IMR-90 (cell line): Measurements from ENCODE around the gene UNC13A. TPM values are rescaled to one million over a fixed set of nuclear protein-coding genes. Genes with fewer than 3 reads are reported as not detected.

Experiments used
- ATAC-seq: fragments of 200-7000 bp; cut with Tn5 transposase; 2 replicates; pipeline ENCODE4 v1.9.1; 2020; ENCODE audit warnings: low read depth, mild to moderate bottlenecking, moderate library complexity
- BruUV-seq: library from RNA; stranded (reverse); fragments of 400-500 nt; replicated peaks from 2 replicates; lab custom pipeline; 2021; lab: Mats Ljungman, UMichigan
- CTCF ChIA-PET: fragments of 300-600 bp; formaldehyde crosslinking; extraction: SDS; loops from one replicate; lab custom pipeline; 2021; ENCODE audit warnings: antibody characterized with exemption; lab: Yijun Ruan, JAX
- POLR2A ChIA-PET: fragments of 300-600 bp; sonication (Branson Sonifier 250); formaldehyde crosslinking; loops from one replicate; lab custom pipeline; 2022; ENCODE audit warnings: antibody characterized with exemption; ENCODE audit not compliant: unreplicated experiment; lab: Charles Lee
- DNase-seq: peaks from one replicate; pipeline ENCODE4 v3.0.0; 2013
- H2AFZ ChIP-seq: replicated peaks from 2 replicates; pipeline ENCODE3; 2013; ENCODE audit warnings: low read length, mild to moderate bottlenecking; ENCODE audit not compliant: poor library complexity
- H2AK5ac ChIP-seq: 2 replicates; pipeline ENCODE4 v1.6.1; 2013; ENCODE audit warnings: low read depth, low read length, inconsistent platforms
- H2AK9ac ChIP-seq: replicated peaks from 2 replicates; pipeline ENCODE3; 2013; ENCODE audit warnings: mild to moderate bottlenecking, low read depth, low read length, moderate library complexity; ENCODE audit not compliant: poor library complexity
- H2BK120ac ChIP-seq: 2 replicates; pipeline ENCODE4 v1.6.1; 2013; ENCODE audit warnings: low read depth, low read length, inconsistent platforms
- H2BK15ac ChIP-seq: 3 replicates; pipeline ENCODE4 v1.6.1; 2013; ENCODE audit warnings: low read depth, low read length, inconsistent platforms
- H2BK20ac ChIP-seq: 2 replicates; pipeline ENCODE4 v1.6.1; 2013; ENCODE audit warnings: low read depth, mild to moderate bottlenecking, inconsistent platforms, low read length, moderate library complexity
- H2BK5ac ChIP-seq: 2 replicates; pipeline ENCODE4 v1.6.1; 2013; ENCODE audit warnings: mild to moderate bottlenecking, low read depth, low read length, inconsistent platforms; ENCODE audit not compliant: poor library complexity, severe bottlenecking
- H3K14ac ChIP-seq: replicated peaks from 2 replicates; pipeline ENCODE4 v1.6.1; 2013; ENCODE audit warnings: low read depth, low read length, inconsistent platforms
- H3K18ac ChIP-seq: 2 replicates; pipeline ENCODE4 v1.6.1; 2013; ENCODE audit warnings: low read depth, low read length, control low read depth
- H3K23ac ChIP-seq: 2 replicates; pipeline ENCODE4 v1.6.1; 2013; ENCODE audit warnings: low read depth, low read length, inconsistent platforms
- H3K27ac ChIP-seq: 2 replicates; pipeline ENCODE4 v1.5.1; 2013; ENCODE audit warnings: mild to moderate bottlenecking, control low read depth, low read length; ENCODE audit not compliant: insufficient read depth
- H3K27me3 ChIP-seq: 2 replicates; pipeline ENCODE4 v1.6.1; 2013; ENCODE audit warnings: low read length; ENCODE audit not compliant: control insufficient read depth, insufficient read depth
- H3K36me3 ChIP-seq: 2 replicates; pipeline ENCODE4 v1.6.1; 2013; ENCODE audit warnings: low read length, mixed read lengths; ENCODE audit not compliant: control insufficient read depth, insufficient read depth
- H3K4ac ChIP-seq: 2 replicates; pipeline ENCODE4 v1.6.1; 2013; ENCODE audit warnings: low read depth, low read length, inconsistent platforms
- H3K4me1 ChIP-seq: 2 replicates; pipeline ENCODE4 v1.6.1; 2013; ENCODE audit warnings: low read length, mixed read lengths; ENCODE audit not compliant: control insufficient read depth, insufficient read depth
- H3K4me2 ChIP-seq: 2 replicates; pipeline ENCODE4 v1.6.1; 2013; ENCODE audit warnings: low read depth, mild to moderate bottlenecking, control low read depth, low read length, moderate library complexity
- H3K4me3 ChIP-seq: 2 replicates; pipeline ENCODE4 v1.5.1; 2013; ENCODE audit warnings: low read depth, mild to moderate bottlenecking, control low read depth, low read length, moderate library complexity; ENCODE audit not compliant: insufficient read depth
- H3K56ac ChIP-seq: 2 replicates; pipeline ENCODE4 v1.6.1; 2013; ENCODE audit warnings: low read length, inconsistent platforms; ENCODE audit not compliant: insufficient read depth; ENCODE audit errors: extremely low read depth
- H3K79me1 ChIP-seq, 2 experiments: 2 replicates each; pipeline ENCODE4 v1.6.1; 2013; ENCODE audit warnings: low read length in 2 of 2, inconsistent platforms in 1 of 2, low read depth in 1 of 2
- H3K9ac ChIP-seq: 2 replicates; pipeline ENCODE4 v1.6.1; 2013; ENCODE audit warnings: low read depth, low read length, control low read depth
- H3K9me1 ChIP-seq: 2 replicates; pipeline ENCODE4 v1.6.1; 2013; ENCODE audit warnings: low read length, inconsistent platforms; ENCODE audit not compliant: insufficient read depth
- H3K9me3 ChIP-seq: 2 replicates; pipeline ENCODE4 v1.6.1; 2013; ENCODE audit warnings: low read length; ENCODE audit not compliant: control insufficient read depth, insufficient read depth
- H4K20me1 ChIP-seq: 2 replicates; pipeline ENCODE4 v1.6.1; 2013; ENCODE audit warnings: low read length, inconsistent platforms; ENCODE audit not compliant: insufficient read depth
- H4K5ac ChIP-seq: 2 replicates; pipeline ENCODE4 v1.6.1; 2013; ENCODE audit warnings: mild to moderate bottlenecking, low read depth, low read length, control low read depth
- H4K8ac ChIP-seq, 2 experiments: 2 replicates each; pipeline ENCODE4 v1.6.1; 2013; ENCODE audit warnings: low read depth in 2 of 2, low read length in 2 of 2, control low read depth in 1 of 2, inconsistent platforms in 1 of 2
- H4K91ac ChIP-seq: 2 replicates; pipeline ENCODE4 v1.6.1; 2013; ENCODE audit warnings: low read depth, low read length, inconsistent platforms; ENCODE audit not compliant: insufficient read depth
- BHLHE40 ChIP-seq: fragments of 150-350 bp; IDR thresholded peaks from 2 replicates; pipeline ENCODE4 v1.6.1; 2016; ENCODE audit warnings: mild to moderate bottlenecking, low read depth, low read length
- CEBPB ChIP-seq: IDR thresholded peaks from 2 replicates; pipeline ENCODE4 v1.6.1; 2012; ENCODE audit warnings: low read depth, low read length, improper control_type of control experiment
- CHD1 ChIP-seq: IDR thresholded peaks from 2 replicates; pipeline ENCODE4 v1.6.1; 2012; ENCODE audit warnings: low read depth, low read length, improper control_type of control experiment
- FOS ChIP-seq: fragments of 150-350 bp; IDR thresholded peaks from 2 replicates; pipeline ENCODE4 v1.6.1; 2016; ENCODE audit warnings: low read depth, low read length
- MAFK ChIP-seq: IDR thresholded peaks from 2 replicates; pipeline ENCODE4 v1.6.1; 2012; ENCODE audit warnings: low read depth, low read length, improper control_type of control experiment
- POLR2A ChIP-seq: IDR thresholded peaks from 2 replicates; pipeline ENCODE4 v1.6.1; 2012; ENCODE audit warnings: mild to moderate bottlenecking, low read depth, low read length
- RAD21 ChIP-seq: IDR thresholded peaks from 2 replicates; pipeline ENCODE4 v1.6.1; 2012; ENCODE audit warnings: low read length, improper control_type of control experiment
- RCOR1 ChIP-seq: IDR thresholded peaks from 2 replicates; pipeline ENCODE4 v1.6.1; 2012; ENCODE audit warnings: mild to moderate bottlenecking, low read length, improper control_type of control experiment; ENCODE audit not compliant: insufficient replicate concordance
- RFX5 ChIP-seq: IDR thresholded peaks from 2 replicates; pipeline ENCODE4 v1.8.0; 2012; ENCODE audit warnings: low read depth, mild to moderate bottlenecking, low read length, moderate library complexity
- SMC3 ChIP-seq: fragments of 150-350 bp; IDR thresholded peaks from 2 replicates; pipeline ENCODE4 v1.6.1; 2016; ENCODE audit warnings: low read depth, mild to moderate bottlenecking, antibody characterized with exemption, low read length, moderate library complexity
- WGBS, 2 experiments: methylation state at CpG; one replicate each; pipeline versions ENCODE4 v1.1.5 to v1.1.7; 2013; ENCODE audit warnings: missing lambda C conversion rate in 2 of 2; ENCODE audit not compliant: insufficient read length in 1 of 2; ENCODE audit errors: extremely low coverage in 2 of 2; 5-methylcytosine and 5-hydroxymethylcytosine counted together
- dilution Hi-C: fragments of 300-500 bp; cut with HindIII; formaldehyde crosslinking; loops from one replicate; pipeline ENCODE4 v1.14.3; 2018; ENCODE audit warnings: low sequenced_read_pairs; ENCODE audit not compliant: unreplicated experiment
- in situ Hi-C: fragments of 300-500 bp; cut with MboI; formaldehyde crosslinking; loops from 3 replicates; pipeline ENCODE4 v1.14.3; 2019; ENCODE audit warnings: low sequenced_read_pairs, inconsistent platforms, mixed read lengths
- intact Hi-C: fragments of 100-400 bp; cut with micrococcal nuclease; formaldehyde crosslinking; loops from 2 replicates; pipeline ENCODE4 v1.10.0; 2022
- polyA plus RNA-seq, 3 experiments: library from polyadenylated mRNA; depleted of rRNA; stranded (reverse); fragments of >200 nt; gene quantifications; 2 replicates each; pipeline ENCODE4 v1.2.3, GENCODE V29; 2012; ENCODE audit warnings: low replicate concordance in 1 of 3
- total RNA-seq: library from RNA; depleted of rRNA; stranded (reverse); fragments of >200 nt; gene quantifications from 2 replicates; pipeline ENCODE4 v1.2.3, GENCODE V29; 2012
- TF ChIP-seq, protein P1 (sequence below): fragments of 150-350 bp; IDR thresholded peaks from 2 replicates; pipeline ENCODE4 v1.6.1; 2016; ENCODE audit warnings: low read depth, mild to moderate bottlenecking, low read length, moderate library complexity, borderline replicate concordance
- TF ChIP-seq, protein P2 (sequence below): conservative IDR thresholded peaks from 2 replicates; pipeline ENCODE4 v1.5.1; 2012; ENCODE audit warnings: mild to moderate bottlenecking, low read depth, low read length, improper control_type of control experiment

Gene UNC13A
- total and polyA plus RNA-seq, 2 of the 4 experiments (the other 2 are of a cell fraction): 0.18 to 0.22 TPM

DNA sequence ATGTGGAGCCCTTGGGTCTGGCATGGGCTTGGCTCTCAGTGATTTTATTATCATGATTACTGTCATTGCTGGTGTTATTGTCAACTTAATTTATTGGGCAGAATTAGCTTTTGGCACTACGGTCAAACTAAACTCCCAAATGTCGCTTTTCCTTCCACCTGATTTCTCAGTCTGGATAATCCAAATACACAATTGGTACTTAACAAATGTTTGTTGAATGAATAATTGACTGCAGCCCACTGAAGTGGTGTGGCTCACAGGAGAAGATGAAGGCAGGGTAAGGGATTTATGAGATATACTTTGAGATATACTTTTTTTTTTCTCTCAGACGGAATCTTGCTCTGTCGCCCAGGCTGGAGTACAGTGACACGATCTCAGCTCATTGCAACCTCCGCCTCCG lies 131.2 kb downstream of the UNC13A start:
- H3K9ac ChIP-seq: no peak overlapping the region
- H4K8ac ChIP-seq: no peak overlapping the region; a peak in 1 of 4 replicates
- peaks cover 10 to 43% of the 10 kb centered on the region in 2 experiments for H3K79me1 ChIP-seq
- H3K23ac ChIP-seq: no peak overlapping the region
- no peak overlapping the region for H2BK120ac ChIP-seq
- intact Hi-C loops (loop anchor here (5.0 to 10.0 kb wide), 2 partner anchors 45 to 162 kb away; partner anchors contain the start of genes CCDC194 and PGLS), in situ Hi-C loops (no loop called here), dilution Hi-C loops (no loop called here)
- no peak for ATAC-seq
- H3K14ac ChIP-seq: no peak overlapping the region
- H2AK5ac ChIP-seq: no peak overlapping the region
- peak overlapping the region; percentile 12; the same call in 1 of the 2 replicates for H3K4me2 ChIP-seq
- 100% methylated on average over 3 of the region's 7 CpGs; no CpG with 5 or more reads in 1 of the 2 experiments for WGBS, 2 experiments
- no peak overlapping the region for H3K4me3 ChIP-seq
- no peak overlapping the region for H3K18ac ChIP-seq
- no peak overlapping the region for H3K4ac ChIP-seq
- peaks cover 4% of the 10 kb centered on the region; the same call in 1 of the 2 replicates for H3K9me1 ChIP-seq
- no peak overlapping the region for H2AK9ac ChIP-seq
- no peak overlapping the region for H2BK5ac ChIP-seq
- ChIA-PET POLR2A (no interaction called here), CTCF (no interaction called here)
- no TSS peak for BruUV-seq
- H3K9me3 ChIP-seq: no peaks in the 10 kb centered on the region
- H4K20me1 ChIP-seq: no peaks in the 10 kb centered on the region
- H2BK20ac ChIP-seq: no peak overlapping the region
- no peak overlapping the region for H3K56ac ChIP-seq
- no peak overlapping the region for H4K5ac ChIP-seq
- no peak overlapping the region for H3K27ac ChIP-seq
- H4K91ac ChIP-seq: no peak overlapping the region
- no peak for DNase-seq
- H3K27me3 ChIP-seq: no peaks in the 10 kb centered on the region
- H3K4me1 ChIP-seq: peaks cover 3% of the 10 kb centered on the region; the same call in 1 of the 2 replicates
- no peak for TF ChIP-seq BHLHE40
- no peak for TF ChIP-seq CHD1
- TF ChIP-seq POLR2A: no peak
- no peak for TF ChIP-seq SMC3
- no peak for TF ChIP-seq RCOR1
- no peak for TF ChIP-seq FOS
- no peak for TF ChIP-seq MAFK
- TF ChIP-seq, protein P1, sequence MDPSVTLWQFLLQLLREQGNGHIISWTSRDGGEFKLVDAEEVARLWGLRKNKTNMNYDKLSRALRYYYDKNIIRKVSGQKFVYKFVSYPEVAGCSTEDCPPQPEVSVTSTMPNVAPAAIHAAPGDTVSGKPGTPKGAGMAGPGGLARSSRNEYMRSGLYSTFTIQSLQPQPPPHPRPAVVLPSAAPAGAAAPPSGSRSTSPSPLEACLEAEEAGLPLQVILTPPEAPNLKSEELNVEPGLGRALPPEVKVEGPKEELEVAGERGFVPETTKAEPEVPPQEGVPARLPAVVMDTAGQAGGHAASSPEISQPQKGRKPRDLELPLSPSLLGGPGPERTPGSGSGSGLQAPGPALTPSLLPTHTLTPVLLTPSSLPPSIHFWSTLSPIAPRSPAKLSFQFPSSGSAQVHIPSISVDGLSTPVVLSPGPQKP: no peak
- TF ChIP-seq RFX5: no peak
- no peak for TF ChIP-seq RAD21
- TF ChIP-seq, protein P2, sequence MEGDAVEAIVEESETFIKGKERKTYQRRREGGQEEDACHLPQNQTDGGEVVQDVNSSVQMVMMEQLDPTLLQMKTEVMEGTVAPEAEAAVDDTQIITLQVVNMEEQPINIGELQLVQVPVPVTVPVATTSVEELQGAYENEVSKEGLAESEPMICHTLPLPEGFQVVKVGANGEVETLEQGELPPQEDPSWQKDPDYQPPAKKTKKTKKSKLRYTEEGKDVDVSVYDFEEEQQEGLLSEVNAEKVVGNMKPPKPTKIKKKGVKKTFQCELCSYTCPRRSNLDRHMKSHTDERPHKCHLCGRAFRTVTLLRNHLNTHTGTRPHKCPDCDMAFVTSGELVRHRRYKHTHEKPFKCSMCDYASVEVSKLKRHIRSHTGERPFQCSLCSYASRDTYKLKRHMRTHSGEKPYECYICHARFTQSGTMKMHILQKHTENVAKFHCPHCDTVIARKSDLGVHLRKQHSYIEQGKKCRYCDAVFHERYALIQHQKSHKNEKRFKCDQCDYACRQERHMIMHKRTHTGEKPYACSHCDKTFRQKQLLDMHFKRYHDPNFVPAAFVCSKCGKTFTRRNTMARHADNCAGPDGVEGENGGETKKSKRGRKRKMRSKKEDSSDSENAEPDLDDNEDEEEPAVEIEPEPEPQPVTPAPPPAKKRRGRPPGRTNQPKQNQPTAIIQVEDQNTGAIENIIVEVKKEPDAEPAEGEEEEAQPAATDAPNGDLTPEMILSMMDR: no peak
- TF ChIP-seq CEBPB: no peak
- H2BK15ac ChIP-seq: no peak overlapping the region
- no peak overlapping the region for H2AFZ ChIP-seq
- peaks cover 20% of the 10 kb centered on the region for H3K36me3 ChIP-seq
